Esophagus (tissue), 2 donors: ENCODE data around the gene AGAP1. TPM values are rescaled to one million over a fixed set of nuclear protein-coding genes. Genes with fewer than 3 reads are reported as not detected.

Experiments
- H3K27ac ChIP-seq, 2 donors: one replicate each; pipeline ENCODE4 v1.5.1; 2013; ENCODE audit warnings: low read depth in 2 of 2, mild to moderate bottlenecking in 2 of 2, inconsistent platforms in 1 of 2, low read length in 1 of 2, moderate library complexity in 1 of 2
- H3K27me3 ChIP-seq, 2 donors: one replicate each; pipeline ENCODE4 v1.6.1; 2013; ENCODE audit warnings: low read length in 2 of 2, control low read depth in 1 of 2, mild to moderate bottlenecking in 1 of 2; ENCODE audit not compliant: insufficient read depth in 2 of 2, control insufficient read depth in 1 of 2
- H3K36me3 ChIP-seq, 2 donors: one replicate each; pipeline ENCODE4 v1.6.1; 2013; ENCODE audit warnings: low read length in 1 of 2; ENCODE audit not compliant: control insufficient read depth in 2 of 2, insufficient read depth in 2 of 2
- H3K4me1 ChIP-seq, 2 donors: one replicate each; pipeline ENCODE4 v1.6.1; 2013; ENCODE audit warnings: low read length in 1 of 2; ENCODE audit not compliant: control insufficient read depth in 2 of 2, insufficient read depth in 2 of 2
- H3K4me3 ChIP-seq, 2 donors: one replicate each; pipeline ENCODE4 v1.5.1; 2013; ENCODE audit warnings: low read length in 2 of 2, mild to moderate bottlenecking in 2 of 2, low read depth in 1 of 2, moderate library complexity in 1 of 2
- H3K9me3 ChIP-seq, 2 donors: one replicate each; pipeline ENCODE4 v1.6.1; 2013; ENCODE audit warnings: mild to moderate bottlenecking in 2 of 2, low read depth in 1 of 2, low read length in 1 of 2, moderate library complexity in 1 of 2; ENCODE audit not compliant: control insufficient read depth in 2 of 2, insufficient read depth in 1 of 2
- WGBS, 2 donors: extraction: QIAGEN DNeasy Blood & Tissue Kit; methylation state at CpG; one replicate each; pipeline ENCODE4 v1.1.7; 2013; 5-methylcytosine and 5-hydroxymethylcytosine counted together
- polyA plus RNA-seq, 2 donors: library from polyadenylated mRNA; stranded (reverse); fragments of 200-250 nt; gene quantifications; one replicate each; pipeline ENCODE4 v1.2.3, GENCODE V29; 2013
- donor health status: healthy with polysubstance abuse.
- donor health status: Bipolar disorder and iron deficiency.

AGAP1 gene
- polyA plus RNA-seq, 2 donors, result 4.9 TPM

DNA sequence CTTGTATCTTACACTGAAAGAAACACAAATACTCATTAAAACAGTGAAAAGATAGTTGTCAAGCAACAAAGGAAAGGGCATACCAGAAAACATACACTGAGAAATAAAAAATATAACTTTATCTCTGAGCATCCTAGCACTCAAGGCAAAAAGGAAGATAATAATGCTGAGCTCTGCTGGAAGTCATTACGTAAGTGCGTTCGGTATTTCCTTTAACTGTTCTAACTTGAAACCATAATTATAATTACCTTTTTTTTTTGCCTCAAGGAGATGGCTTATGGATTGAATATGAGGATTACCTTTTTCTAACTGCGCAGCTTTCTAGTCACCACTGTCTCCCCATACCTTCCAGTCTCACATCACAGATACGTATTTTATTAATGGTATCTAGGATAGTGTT, 366.3 kb downstream of the AGAP1 start:
- Histone ChIP-seq H3K4me1 (peaks cover 0 to 2% of the 10 kb centered on the region in 2 donors), H3K27ac (no peak overlapping the region), H3K36me3 (no peaks in the 10 kb centered on the region), H3K9me3 (no peaks in the 10 kb centered on the region), H3K4me3 (no peak overlapping the region), H3K27me3 (no peaks in the 10 kb centered on the region)
- 82 to 88% methylated on average over 5 of the region's 5 CpGs for WGBS, 2 donors

DNA sequence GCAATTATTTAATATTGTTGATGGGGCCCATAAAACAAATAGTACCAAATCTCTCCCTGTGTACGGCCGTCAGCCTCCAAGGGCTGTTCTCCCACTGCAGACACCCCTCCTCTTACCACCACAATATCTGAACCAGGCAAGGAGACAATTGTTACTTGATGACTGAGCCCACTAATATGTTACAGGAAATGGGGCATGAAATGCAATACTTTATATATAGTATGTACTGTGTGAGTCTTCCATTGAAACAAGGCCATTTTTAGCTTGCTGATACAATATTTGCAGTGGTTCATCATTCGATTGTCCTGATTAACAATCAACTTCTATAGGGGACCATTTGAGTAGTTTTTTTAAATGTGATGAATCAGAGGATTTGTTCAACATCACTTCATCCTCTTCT, 367.0 kb downstream of the AGAP1 start:
- WGBS, 2 donors, result 84 to 87% methylated on average over 3 of the region's 3 CpGs
- no peak overlapping the region for H3K27ac ChIP-seq
- H3K9me3 ChIP-seq, result no peaks in the 10 kb centered on the region
- no peaks in the 10 kb centered on the region for H3K27me3 ChIP-seq
- H3K4me3 ChIP-seq, result no peak overlapping the region
- peaks cover 0 to 4% of the 10 kb centered on the region in 2 donors for H3K4me1 ChIP-seq
- H3K36me3 ChIP-seq, result no peaks in the 10 kb centered on the region

DNA sequence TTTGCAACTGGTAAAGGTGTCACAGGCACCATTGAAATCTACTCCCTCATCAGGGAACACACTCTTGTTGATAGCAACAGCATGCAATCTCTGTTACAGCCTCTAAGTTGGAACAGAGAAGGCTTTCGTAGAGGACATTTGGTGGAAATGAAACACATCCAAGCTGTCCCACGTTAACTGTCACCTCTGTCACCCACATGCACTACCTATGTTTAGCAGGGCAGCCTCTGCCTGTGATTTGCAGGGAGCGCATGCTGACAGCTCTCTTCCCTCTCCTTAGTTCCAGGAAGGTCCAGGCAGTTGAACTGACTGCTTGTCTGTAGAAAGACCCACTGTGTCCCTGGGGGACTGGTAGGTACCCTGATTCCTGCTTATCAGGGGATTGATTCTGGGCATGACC, 367.5 kb downstream of the AGAP1 start:
- H3K27ac ChIP-seq, result no peak overlapping the region
- 90 to 91% methylated on average over 3 of the region's 3 CpGs for WGBS, 2 donors
- H3K27me3 ChIP-seq, result no peaks in the 10 kb centered on the region
- no peaks in the 10 kb centered on the region for H3K9me3 ChIP-seq
- H3K4me3 ChIP-seq, result no peak overlapping the region
- no peaks in the 10 kb centered on the region for H3K36me3 ChIP-seq
- H3K4me1 ChIP-seq, result peaks cover 0 to 4% of the 10 kb centered on the region in 2 donors

DNA sequence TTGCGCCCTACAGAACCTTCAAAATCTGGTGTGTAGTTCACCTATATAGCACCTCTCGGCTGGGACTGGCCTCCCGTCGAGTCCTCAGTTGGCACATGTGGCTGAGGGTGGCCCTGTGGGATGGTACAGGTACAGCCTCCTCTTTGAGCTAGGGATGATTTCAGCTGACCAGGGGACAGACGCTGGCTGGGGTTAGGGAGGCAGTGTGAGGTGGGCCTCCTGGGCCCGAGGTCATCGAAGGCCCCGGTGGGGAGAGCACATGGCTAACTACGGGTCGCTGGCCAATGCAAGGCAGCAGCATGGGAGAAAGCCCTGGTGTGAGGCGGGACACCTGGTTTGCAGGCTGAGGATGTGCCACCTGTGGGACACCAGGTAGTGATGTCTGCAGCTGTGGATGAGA, 369.6 kb downstream of the AGAP1 start:
- 94 to 95% methylated on average over 11 of the region's 11 CpGs for WGBS, 2 donors
- no peak overlapping the region for H3K4me3 ChIP-seq
- H3K9me3 ChIP-seq, result peaks cover 0 to 2% of the 10 kb centered on the region in 2 donors
- H3K4me1 ChIP-seq, result peaks cover 0 to 6% of the 10 kb centered on the region in 2 donors
- H3K36me3 ChIP-seq, result peaks cover 0 to 3% of the 10 kb centered on the region in 2 donors
- no peak overlapping the region for H3K27ac ChIP-seq
- no peaks in the 10 kb centered on the region for H3K27me3 ChIP-seq

DNA sequence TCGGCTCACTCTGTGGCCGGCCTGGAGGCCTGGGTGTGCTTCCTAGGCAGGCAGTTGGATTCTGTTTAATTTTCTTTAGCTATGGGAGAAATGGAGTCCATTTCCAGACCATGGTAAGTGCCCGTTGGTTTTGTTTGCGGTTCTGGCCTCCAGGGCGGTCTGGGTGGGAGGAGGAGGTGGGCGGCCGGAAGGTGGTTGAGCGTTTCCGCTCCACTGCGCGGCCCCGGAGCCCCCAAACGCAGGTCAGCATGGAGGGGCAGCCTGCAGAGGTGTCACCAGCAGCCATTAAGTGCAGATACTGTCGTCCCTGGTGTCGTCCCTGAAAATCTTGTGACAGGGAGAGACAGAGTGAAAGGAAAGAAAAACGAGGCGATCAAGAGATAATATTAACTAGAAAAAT, 370.5 kb downstream of the AGAP1 start:
- WGBS, 2 donors, result 86 to 89% methylated on average over 17 of the region's 17 CpGs
- Histone ChIP-seq H3K27me3 (no peaks in the 10 kb centered on the region), H3K4me1 (peaks cover 0 to 6% of the 10 kb centered on the region in 2 donors), H3K4me3 (no peak overlapping the region), H3K27ac (no peak overlapping the region), H3K36me3 (peaks cover 0 to 3% of the 10 kb centered on the region in 2 donors), H3K9me3 (peaks cover 0 to 2% of the 10 kb centered on the region in 2 donors)

DNA sequence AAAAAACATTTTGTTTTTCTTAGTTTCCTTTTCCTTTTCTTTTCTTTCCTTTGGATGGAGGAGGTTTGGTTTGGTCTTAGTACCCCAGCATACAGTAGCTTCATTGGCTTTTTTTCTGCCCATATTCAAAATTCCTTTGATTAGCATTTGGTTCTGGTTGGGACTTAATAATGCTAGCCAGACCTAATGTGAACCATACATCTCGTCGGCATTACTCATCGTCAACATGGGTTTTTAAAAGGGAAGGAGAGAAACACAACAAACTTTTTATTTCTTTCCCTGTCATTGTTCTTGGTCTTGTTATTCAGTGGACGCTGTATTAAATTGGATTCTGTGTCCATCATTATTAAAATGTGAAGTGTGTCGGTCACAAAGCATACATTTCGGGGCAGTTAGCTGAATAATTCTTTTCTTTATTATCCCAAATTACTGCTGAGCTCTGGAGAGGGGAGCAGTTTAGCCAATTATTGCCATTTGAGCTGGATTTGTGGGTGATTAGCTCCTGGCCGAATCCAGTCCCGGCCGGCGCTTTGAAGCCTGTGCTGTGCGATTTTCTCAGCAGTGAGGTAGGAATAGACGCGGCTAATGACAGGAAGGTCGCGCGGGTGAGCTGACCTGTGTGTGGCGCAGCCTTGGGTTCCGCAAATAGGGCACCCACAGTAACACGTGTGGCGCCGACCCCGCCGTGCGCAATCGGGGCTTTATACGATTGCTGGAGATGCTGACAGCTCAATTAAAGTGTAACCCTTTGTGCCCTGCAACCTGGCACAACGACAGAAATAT, 371.1 kb downstream of the AGAP1 start:
- WGBS, 2 donors, result 65 to 72% methylated on average over 27 of the region's 27 CpGs
- Histone ChIP-seq H3K4me3 (no peak overlapping the region), H3K27ac (no peak overlapping the region), H3K4me1 (peaks cover 0 to 6% of the 10 kb centered on the region in 2 donors), H3K27me3 (no peaks in the 10 kb centered on the region), H3K9me3 (peaks cover 0 to 3% of the 10 kb centered on the region in 2 donors), H3K36me3 (peaks cover 0 to 3% of the 10 kb centered on the region in 2 donors)

DNA sequence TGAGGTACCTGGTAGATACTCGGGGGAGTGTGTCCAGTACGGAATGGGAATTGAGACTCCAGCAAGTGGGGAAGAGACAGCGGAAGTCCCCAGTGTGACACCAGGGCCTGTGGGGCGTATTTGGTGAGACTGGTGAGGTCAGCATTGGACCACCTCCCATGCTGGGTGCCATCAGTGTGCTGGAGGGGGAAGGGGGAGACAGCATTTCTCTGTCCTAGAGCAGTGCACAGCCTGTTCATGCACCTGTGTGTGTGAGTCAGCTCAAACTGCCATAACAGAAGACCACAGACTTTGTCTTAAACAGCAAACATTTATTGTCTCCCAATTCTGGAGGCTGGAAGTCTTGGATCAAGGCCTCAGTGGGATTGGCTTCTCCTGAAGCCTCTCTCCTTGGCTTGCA, 372.5 kb downstream of the AGAP1 start:
- WGBS, 2 donors, result 94 to 96% methylated on average over 4 of the region's 4 CpGs
- peaks cover 0 to 6% of the 10 kb centered on the region in 2 donors for H3K4me1 ChIP-seq
- peaks cover 0 to 5% of the 10 kb centered on the region in 2 donors for H3K9me3 ChIP-seq
- H3K27me3 ChIP-seq, result no peaks in the 10 kb centered on the region
- H3K4me3 ChIP-seq, result no peak overlapping the region
- H3K27ac ChIP-seq, result no peak overlapping the region
- peaks cover 0 to 3% of the 10 kb centered on the region in 2 donors for H3K36me3 ChIP-seq

DNA sequence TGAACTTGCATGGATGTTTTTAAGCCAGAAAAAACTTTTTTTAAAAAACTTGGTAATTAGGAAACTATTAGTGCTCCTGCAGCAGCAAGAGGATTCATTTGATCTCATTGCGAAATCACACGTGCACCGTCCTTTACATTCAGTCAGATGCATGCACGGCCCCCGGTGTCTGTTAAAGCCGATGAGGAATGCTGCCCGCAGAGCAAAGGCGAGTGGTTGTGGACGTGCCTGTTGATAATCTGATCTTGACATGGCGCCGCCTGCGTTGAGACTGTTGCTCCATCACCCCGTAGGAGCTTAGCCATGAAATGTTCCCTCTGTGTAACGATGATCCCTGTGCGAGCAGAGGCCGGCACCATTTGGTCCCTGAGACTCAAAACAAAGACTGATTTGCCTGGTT, 374.4 kb downstream of the AGAP1 start:
- peaks cover 0 to 3% of the 10 kb centered on the region in 2 donors for H3K36me3 ChIP-seq
- no peak overlapping the region for H3K27ac ChIP-seq
- H3K27me3 ChIP-seq, result no peaks in the 10 kb centered on the region
- H3K9me3 ChIP-seq, result peaks cover 0 to 5% of the 10 kb centered on the region in 2 donors
- H3K4me1 ChIP-seq, result peaks cover 0 to 6% of the 10 kb centered on the region in 2 donors
- no peak overlapping the region for H3K4me3 ChIP-seq
- 86 to 88% methylated on average over 16 of the region's 16 CpGs for WGBS, 2 donors

DNA sequence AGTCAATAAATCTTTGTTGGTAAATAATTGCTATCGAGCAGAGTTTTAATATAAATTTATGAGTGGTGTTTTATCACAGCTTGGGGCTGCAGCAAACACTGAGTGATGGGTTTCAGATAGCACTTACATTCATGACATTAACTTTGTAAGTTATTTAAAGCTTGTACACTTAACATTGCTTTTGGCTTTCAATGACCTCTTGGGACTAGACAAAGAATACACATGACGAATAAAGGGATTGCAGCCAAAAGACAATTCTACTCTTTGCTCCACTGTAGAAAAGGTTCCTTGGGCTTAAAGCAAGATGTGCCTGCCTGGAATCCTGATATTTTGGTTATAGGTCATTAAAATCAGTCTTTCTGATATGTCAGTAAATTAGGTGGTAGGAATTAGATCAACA, 374.8 kb downstream of the AGAP1 start:
- no peak overlapping the region for H3K4me3 ChIP-seq

DNA sequence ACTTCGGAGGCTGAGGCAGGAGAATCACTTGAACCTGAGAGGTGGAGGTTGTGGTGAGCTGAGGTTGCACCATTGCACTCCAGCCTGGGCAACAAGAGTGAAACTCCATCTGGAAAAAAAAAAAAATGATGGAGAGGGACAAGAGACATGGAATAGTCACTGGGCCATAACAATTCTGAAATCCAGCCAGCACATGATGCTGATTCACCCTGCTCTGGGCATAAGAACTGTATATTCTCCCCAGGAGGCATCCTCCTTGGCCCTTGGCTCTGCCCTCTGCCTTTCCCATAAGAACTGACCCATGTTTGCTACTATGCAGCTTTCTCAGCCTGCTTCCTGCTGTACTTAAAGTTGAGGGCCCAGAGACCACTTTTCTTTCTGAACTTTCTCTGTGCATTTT, 376.7 kb downstream of the AGAP1 start:
- 87 to 90% methylated on average over 1 of the region's 1 CpG for WGBS, 2 donors
- Histone ChIP-seq H3K36me3 (peaks cover 0 to 3% of the 10 kb centered on the region in 2 donors), H3K27me3 (no peaks in the 10 kb centered on the region), H3K4me3 (no peak overlapping the region), H3K4me1 (peaks cover 0 to 2% of the 10 kb centered on the region in 2 donors), H3K9me3 (peaks cover 0 to 5% of the 10 kb centered on the region in 2 donors), H3K27ac (no peak overlapping the region)

More for the DNA sequence above, 374.8 kb downstream of the AGAP1 start:
- Histone ChIP-seq H3K36me3 (peaks cover 0 to 3% of the 10 kb centered on the region in 2 donors), H3K27ac (no peak overlapping the region), H3K4me1 (peaks cover 0 to 4% of the 10 kb centered on the region in 2 donors), H3K9me3 (peaks cover 0 to 5% of the 10 kb centered on the region in 2 donors), H3K27me3 (no peaks in the 10 kb centered on the region)
- WGBS, 2 donors, result 79 to 92% methylated on average over 2 of the region's 2 CpGs
